ENCODE measurements around the gene AADACL3. TPM values are rescaled to one million over a fixed set of nuclear protein-coding genes. Genes with fewer than 3 reads are reported as not detected.

AADACL3 gene
- total and polyA plus RNA-seq, 2 of the 8 experiments (the other 6 are each of a cell fraction or from before 2014, with no cell fraction given): 0.33 to 2.3 TPM

- no peak overlapping the region for H3K18ac ChIP-seq (ENCODE audit: extremely low read depth, low read length)
- no peak overlapping the region for H3K4ac ChIP-seq (replicated peaks; ENCODE audit: insufficient read length, low read depth, low read length)
- H3K23me2 ChIP-seq (ENCODE audit: low read depth, low read length): no peaks in the 10 kb centered on the region
- no peak overlapping the region for H3K14ac ChIP-seq (ENCODE audit: insufficient read length)
- no peak overlapping the region for H3K9ac ChIP-seq (replicated peaks in 1 of 4; ENCODE audit: extremely low read depth in 1 of 4, low read depth in 3 of 4, low read length in 3 of 4)
- no peak overlapping the region for H2BK15ac ChIP-seq (ENCODE audit: low read length)
- H3K23ac ChIP-seq (ENCODE audit: insufficient read length): no peak overlapping the region
- H3K27ac ChIP-seq (ENCODE audit: low read depth, low read length): no peak overlapping the region
- H3K4me3 ChIP-seq (ENCODE audit: extremely low read depth in 1 of 4, insufficient read depth in 2 of 4, low read depth in 3 of 4, low read length in 4 of 4): no peak overlapping the region
- no peak overlapping the region for H2BK120ac ChIP-seq (replicated peaks; ENCODE audit: low read depth, low read length)
- FAIRE-seq (no peak), DNase-seq (ENCODE audit: low read depth in 1 of 2, low spot score in 2 of 2) (no peak)
- H4K5ac ChIP-seq (ENCODE audit: insufficient read length, low read depth, low read length): no peak overlapping the region
- H2BK20ac ChIP-seq (ENCODE audit: low read length): no peak overlapping the region
- H3K4me1 ChIP-seq (replicated peaks in 1 of 4; ENCODE audit: control insufficient read depth in 3 of 4, insufficient read depth in 4 of 4, low read length in 3 of 4): no peaks in the 10 kb centered on the region
- H2AK5ac ChIP-seq (ENCODE audit: low read depth, low read length): no peak overlapping the region
- WGBS, 2 experiments (ENCODE audit: extremely low coverage in 1 of 2, insufficient coverage in 1 of 2, insufficient read length in 1 of 2, insufficient replicate concordance in 2 of 2, low coverage in 1 of 2, low lambda C conversion rate in 2 of 2, missing lambda C conversion rate in 1 of 2): 94% methylated on average over 2 of the region's 2 CpGs; no CpG with 5 or more reads in 1 of the 2 experiments
- H4K8ac ChIP-seq (ENCODE audit: extremely low read depth, insufficient read depth, low read length): no peak overlapping the region
- H3K56ac ChIP-seq (replicated peaks; ENCODE audit: insufficient read length, low read depth, low read length): no peak overlapping the region
- no peak overlapping the region for H2BK12ac ChIP-seq (ENCODE audit: low read depth, low read length)
- H3K79me2 ChIP-seq (ENCODE audit: control insufficient read depth in 1 of 2, insufficient read depth in 2 of 2, low read length in 2 of 2): no peaks in the 10 kb centered on the region
- H2BK5ac ChIP-seq (ENCODE audit: low read depth, low read length): no peak overlapping the region
- CTCF ChIA-PET (ENCODE audit: partially characterized antibody): no interaction called here
- no peaks in the 10 kb centered on the region for H4K20me1 ChIP-seq (replicated peaks in 1 of 2; ENCODE audit: control insufficient read depth in 1 of 2, insufficient read depth in 2 of 2, low read length in 2 of 2)
- no peak overlapping the region for H3K4me2 ChIP-seq (ENCODE audit: insufficient read depth in 1 of 2, low read depth in 2 of 2, low read length in 2 of 2)
- H4K91ac ChIP-seq (replicated peaks; ENCODE audit: insufficient read length, low read length): no peak overlapping the region
- POLR2A ChIA-PET (ENCODE audit: partially characterized antibody): no interaction called here
- H3K79me1 ChIP-seq (ENCODE audit: low read depth, low read length): no peaks in the 10 kb centered on the region
- H3K27me3 ChIP-seq (replicated peaks in 1 of 4; ENCODE audit: control insufficient read depth in 3 of 4, extremely low read depth in 1 of 4, insufficient read depth in 3 of 4, low read length in 3 of 4): peaks cover 0 to 3% (median 0%) of the 10 kb centered on the region in 4 experiments; a peak in 2 of 7 replicates
- no peaks in the 10 kb centered on the region for H3K36me3 ChIP-seq (ENCODE audit: control insufficient read depth in 2 of 4, insufficient read depth in 4 of 4, low read length in 3 of 4)
- H2AFZ ChIP-seq (ENCODE audit: low read length): no peak overlapping the region
- 0 out of 4 replicates have a peak, but pooled peaks cover 0 to 2% of the 10 kb centered on the region in 2 experiments for H3K9me3 ChIP-seq (ENCODE audit: insufficient read depth in 2 of 2, low read depth in 1 of 2, low read length in 1 of 2)
- TF ChIP-seq KDM5A (IDR thresholded peaks at IDR 0.05; ENCODE audit: low read length) (no peak), SP1 (IDR thresholded peaks at IDR 0.05; ENCODE audit: low read depth, low read length) (no peak), JUN (IDR thresholded peaks at IDR 0.05; ENCODE audit: low read depth, low read length) (no peak), EZH2 (IDR thresholded peaks at IDR 0.05; ENCODE audit: low read depth, low read length, severe bottlenecking) (no peak), BCL11A (IDR thresholded peaks at IDR 0.05; ENCODE audit: low read depth in 2 of 2, low read length in 2 of 2) (no peak), EP300 (IDR thresholded peaks at IDR 0.05; ENCODE audit: borderline replicate concordance in 1 of 2, low read depth in 2 of 2, low read length in 2 of 2) (no peak), SIN3A (conservative IDR thresholded peaks at IDR 0.05 in 1 of 2, IDR thresholded peaks at IDR 0.05 in 1 of 2; ENCODE audit: low read depth in 1 of 2, low read length in 2 of 2) (no peak), FOSL1 (IDR thresholded peaks at IDR 0.05; ENCODE audit: insufficient read depth, low read depth, low read length) (no peak), CBX8 (IDR thresholded peaks at IDR 0.05; ENCODE audit: borderline replicate concordance, low read depth, low read length) (no peak), RXRA (IDR thresholded peaks at IDR 0.05; ENCODE audit: insufficient read depth, low read depth, low read length) (no peak), TEAD4 (IDR thresholded peaks at IDR 0.05; ENCODE audit: low read depth, low read length) (no peak), SP4 (IDR thresholded peaks at IDR 0.05; ENCODE audit: low read length) (no peak), ASH2L (IDR thresholded peaks at IDR 0.05; ENCODE audit: low read length) (no peak)
These were observed 12.5 kb downstream of the AADACL3 start for GRCh38 chr1:12728391-12728790.
